ENCODE measurements around the gene SCAND1.
"Not testable (repeated sequence)": the region's sequence is repeated elsewhere in the genome, so short reads cannot be mapped to it uniquely, and the experiment has no call there.

The SCAND1 gene

DNA sequence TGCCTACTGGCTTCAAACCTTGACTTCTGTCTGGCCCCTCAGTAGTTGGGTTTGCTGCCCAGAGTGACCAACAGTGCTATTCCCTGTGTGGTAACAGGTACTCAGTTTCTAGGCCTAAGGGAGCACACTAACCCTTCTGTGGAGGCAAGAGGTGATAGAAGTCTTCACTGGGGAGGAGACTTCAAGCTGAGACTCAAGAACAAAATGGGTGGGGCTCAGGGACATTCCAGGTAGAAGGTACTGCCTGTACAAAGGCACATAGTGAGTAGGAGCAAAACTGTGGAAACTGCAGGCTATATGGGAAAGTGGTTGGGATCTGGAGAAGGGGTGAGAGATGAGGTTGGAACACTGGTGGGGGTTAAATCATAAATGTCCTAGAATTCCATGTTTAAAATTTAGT lies 2.3 kb upstream of the SCAND1 start:
- DNase-seq: no peak

DNA sequence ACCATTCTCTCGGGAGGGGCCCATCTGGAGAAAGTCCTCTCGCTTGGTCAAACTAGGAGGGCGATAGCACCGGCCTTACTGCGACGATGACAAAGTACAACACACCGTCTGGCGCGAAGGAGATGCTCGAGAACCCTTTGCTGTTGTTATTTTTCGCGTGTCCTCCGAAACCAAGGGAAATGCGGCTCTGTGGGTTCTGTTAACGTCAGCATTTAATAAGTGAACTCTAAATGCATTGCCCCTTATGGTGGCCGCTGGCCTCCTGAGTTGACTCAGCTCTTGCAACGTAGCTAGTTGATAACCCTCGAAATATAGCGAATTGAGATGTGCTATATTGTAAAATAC lies 577 bp upstream of the SCAND1 start:
- DNase-seq: peak in 1 of 14 donors; percentile 52

DNA sequence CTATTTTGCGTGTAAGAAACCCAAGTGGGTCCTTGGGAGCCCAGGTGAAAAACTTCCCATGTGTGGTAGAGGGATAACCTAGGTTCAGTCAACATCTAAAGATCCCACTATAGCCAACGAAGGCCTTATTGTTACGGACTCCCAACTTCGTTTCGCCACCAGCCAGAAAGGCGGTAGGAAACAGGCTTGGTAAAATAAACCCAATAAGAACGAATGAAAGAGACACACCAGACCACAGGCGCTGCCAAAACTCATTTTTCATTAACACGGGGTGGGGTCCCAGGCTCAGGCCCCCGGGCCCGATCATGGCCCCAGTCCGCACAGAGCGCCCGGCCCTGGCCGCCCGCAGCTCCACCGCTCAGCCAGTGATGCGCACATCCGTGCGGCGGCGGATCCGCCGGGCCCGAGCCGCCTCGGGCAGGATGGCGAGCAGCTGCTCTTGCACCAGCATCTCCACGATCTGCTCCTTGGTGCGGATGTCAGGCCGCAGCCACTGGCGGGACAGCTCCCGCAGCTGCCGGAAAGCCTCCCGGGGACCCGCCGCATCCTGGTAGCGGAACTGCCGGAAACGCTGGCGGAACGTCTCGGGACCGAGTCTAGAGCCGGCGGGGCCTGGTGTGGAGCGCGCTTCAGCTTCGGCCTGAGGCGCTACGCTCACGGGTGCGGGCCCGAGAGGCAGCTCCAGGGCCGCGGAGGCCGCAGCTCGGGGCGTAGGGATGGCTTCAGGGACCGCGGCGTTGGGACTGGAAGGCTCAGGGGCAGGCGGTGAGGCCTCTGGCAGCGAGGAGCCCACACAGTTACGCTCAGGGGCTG lies 709 bp downstream of the SCAND1 start:
- DNase-seq: peak in 2 of 14 donors; percentile 34 to 42

DNA sequence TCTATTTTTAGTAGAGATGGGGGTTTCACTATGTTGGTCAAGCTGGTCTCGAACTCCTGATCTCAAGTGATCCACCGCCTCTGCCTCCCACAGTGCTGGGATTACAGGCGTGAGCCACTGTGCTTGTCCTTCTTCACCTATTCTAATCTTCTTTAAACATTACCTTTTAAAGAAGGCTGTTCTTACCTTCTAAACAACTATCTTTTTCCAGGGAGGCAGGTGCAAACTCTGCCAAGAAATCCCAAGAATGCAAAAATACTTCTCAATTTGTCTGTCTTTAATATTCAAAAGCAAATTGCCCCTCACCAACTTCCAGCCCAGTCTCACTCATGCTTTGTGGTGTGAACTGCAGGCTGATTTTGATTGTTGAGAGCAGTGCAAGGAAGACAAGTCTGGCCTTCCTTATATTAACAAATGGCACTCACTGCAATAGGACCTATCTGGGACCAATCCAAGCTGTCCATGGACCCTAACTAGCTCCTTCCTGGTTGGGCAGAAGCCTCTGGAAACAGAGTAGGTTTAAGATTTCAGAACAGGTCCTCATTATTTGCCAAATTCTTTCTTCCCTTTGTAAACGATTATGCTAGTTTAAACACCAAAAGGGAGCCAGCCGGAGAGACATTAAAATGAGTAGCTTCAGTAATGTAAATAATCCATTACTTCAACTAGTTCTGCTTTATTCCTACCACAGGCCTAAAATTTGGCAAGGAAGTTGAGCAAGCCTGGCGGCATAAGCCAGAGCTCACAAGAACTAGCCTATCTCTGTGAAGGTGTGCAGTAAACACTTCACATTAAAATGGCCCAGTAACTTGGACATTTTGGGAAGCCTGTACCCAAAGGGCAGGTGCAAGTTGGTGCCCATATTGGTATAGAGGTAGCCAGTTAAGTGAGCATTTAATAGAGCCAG lies 1.6 kb downstream of the SCAND1 start:
- DNase-seq: no peak

DNA sequence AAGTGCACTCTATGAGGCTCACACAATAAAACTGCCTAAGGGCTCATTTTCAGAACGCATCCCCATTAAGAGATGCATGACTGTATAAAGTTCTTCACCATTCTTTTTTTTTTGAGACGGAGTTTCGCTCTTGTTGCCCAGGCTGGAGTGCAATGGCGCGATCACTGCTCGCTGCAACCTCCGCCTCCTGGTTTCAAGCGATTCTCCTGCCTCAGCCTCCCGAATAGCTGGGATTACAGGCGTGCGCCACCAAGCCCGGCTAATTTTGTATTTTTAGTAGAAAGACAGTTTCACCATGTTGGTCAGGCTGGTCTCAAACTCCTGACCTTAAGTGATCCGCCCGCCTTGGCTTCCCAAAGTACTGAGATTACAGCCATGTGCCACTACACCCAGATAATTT lies 2.2 kb downstream of the SCAND1 start:
- DNase-seq: not testable (repeated sequence)

DNA sequence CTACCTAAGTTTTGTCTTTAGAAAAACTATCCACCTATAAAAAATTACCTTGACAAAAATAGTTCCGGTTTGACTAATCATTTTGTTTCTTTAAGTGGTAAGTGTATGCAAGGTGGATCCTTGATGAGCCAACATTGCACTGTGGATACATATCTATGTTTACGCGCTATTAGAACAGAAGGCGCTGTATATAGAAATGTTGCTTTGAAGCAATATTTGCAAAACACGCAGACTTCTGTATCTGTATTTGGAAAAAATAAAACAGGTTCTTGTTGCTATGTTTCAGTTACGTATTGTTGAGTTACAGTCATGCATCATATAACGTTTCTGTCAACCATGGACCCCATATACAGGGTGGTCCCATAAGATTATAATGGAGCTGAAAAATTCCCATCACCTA lies 4.2 kb downstream of the SCAND1 start:
- no peak for DNase-seq

DNA sequence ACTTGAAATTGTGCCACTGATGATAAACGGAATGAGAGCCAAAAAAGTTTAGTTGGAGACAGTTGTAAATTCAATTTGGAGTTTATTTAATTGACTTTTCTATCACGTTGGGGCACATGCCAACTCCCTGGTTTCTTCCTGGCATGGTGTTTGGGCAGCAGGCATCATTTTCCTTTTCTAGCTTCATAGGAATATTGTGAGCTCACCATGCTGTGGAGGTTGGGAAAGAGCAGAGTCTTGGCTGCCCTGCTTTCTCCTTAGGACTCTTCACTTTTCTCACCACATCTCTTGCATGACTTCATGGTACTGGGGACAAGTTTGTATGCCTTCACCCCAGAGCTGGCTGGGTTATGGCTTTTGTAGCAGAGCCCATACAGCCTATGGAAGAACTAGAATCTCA lies 6.4 kb downstream of the SCAND1 start:
- DNase-seq: no peak

DNA sequence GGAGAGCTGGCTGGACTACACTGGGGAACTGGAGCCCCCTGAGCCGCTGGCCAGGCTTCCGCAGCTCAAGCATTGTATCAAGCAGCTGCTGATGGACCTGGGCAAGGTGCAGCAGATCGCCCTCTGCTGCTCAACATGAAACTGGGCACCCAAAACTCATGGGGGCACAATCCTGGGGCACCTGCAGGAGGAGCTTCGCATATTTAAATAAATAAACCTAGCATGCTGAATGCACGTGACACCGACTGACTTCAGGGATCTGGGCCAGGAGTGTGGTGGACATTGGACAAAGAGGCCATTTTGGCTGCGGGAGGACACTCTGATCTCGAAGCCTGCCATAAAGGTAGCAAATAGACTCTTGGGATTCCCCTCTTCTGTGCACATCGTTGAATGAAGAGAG lies 6.8 kb downstream of the SCAND1 start:
- DNase-seq: no peak

DNA sequence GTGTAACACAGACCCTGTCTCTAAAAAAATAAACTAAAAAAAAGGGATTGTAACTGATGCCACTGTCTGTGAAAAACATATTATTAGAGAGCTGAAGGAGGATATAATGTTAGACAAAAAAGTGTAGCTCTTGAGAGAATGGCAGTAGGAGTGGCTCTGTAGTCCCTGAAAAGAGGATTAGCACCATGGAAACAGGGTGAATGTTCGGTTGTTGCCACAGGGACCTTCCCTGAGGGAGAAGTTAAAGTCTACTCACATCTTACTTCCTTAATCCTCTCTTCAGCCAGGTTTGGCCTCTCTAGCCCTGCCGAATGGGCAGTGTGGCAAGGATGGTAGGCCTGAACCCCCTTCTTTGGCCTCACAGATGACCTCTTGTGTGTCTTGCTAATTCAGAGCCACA lies 12.1 kb downstream of the SCAND1 start:
- DNase-seq: no peak

DNA sequence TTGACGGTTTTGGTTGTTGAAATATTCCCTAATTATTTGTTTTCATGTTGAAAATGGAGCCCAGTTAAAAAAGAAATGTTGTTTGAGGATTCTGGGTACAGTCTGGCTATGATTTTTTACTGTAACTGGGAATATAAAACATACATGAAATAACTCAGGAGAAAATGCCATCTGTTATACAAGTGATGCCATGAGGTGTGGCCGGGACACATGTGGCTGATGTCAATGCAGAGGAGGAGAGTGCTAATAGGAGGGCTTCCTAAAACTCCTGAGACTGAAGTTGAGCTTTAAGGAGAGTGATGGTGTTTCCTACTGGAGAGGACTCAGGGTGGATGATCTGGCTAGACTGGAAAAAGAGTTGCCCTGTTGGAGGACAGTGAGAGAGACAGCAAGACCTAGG lies 12.7 kb downstream of the SCAND1 start:
- DNase-seq: no peak

DNA sequence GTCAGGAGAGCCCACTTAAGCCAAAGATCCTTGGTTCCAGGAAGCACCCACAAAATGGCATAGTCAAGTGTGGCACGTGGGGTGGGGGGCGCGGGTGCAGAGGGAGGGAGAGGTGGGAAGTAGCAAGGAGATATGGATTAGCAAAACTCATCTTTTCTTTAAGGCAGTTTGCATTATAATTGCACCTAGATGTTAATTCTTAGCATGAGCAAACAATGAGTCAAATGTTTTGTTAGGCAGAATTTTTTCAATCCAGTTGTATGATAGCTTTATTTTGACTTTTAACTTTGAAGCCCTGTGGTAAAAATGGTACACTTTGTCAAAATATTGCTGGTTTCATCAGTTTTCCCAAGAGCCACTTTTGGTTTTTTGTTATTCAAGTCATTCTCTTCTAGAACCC lies 15.0 kb downstream of the SCAND1 start:
- DNase-seq: no peak

DNA sequence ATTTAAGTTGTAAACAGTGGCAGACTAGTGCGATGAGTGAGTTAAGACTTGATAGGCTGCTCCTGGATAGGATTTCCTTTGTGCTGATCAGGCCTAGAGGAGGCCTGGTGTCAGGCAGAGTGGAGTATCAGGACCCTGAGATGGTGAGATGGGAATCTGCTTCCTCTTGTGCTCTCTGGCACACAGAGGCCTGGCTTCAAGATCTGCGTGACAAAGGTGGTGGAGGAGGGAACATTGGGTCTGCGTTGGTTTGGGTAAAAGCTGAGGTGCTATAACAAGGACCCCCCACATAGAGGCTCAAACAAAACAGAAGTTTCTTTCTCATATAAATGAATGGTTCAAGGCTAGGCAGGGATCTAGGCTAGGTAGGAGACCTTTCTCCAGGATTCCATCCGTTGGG lies 20.3 kb downstream of the SCAND1 start:
- no peak for DNase-seq

DNA sequence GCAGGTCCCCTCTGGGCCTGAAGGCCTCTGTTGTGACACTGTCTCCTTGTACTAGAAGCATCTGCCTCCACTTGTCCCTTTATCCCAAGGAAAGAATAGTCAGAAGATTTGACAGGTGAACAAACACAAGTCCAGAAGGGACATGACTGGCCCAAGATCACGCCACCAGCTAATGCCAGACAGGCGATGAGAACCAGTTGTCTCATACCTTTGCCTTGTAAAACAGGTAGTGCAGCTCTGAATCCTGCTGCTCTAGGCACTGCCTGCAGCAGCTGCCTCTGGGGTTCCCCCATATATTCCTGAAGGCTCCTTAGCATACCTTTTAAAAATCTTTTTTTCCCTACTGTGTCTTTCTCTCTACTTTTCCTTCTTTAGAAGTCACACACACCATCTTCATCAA lies 25.0 kb downstream of the SCAND1 start:
- DNase-seq: no peak

DNA sequence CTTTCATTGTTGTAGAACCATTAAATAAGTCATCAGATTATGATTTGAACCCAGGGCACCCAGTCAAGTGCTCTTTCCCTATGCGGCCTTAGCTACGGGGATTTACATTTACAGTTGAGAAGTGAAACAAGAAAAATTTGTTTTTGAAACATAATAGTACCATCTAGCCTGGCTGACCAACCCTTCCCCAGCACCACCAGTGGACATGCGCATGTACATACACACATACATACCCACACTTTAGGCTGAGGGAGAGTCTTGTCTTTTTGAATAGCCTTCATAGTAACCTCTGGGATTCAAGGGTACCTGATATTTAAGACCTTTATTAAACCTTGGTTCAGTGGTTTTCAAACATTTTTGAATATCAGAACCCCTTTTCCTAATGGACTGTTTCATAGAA lies 33.8 kb downstream of the SCAND1 start:
- no peak for DNase-seq

DNA sequence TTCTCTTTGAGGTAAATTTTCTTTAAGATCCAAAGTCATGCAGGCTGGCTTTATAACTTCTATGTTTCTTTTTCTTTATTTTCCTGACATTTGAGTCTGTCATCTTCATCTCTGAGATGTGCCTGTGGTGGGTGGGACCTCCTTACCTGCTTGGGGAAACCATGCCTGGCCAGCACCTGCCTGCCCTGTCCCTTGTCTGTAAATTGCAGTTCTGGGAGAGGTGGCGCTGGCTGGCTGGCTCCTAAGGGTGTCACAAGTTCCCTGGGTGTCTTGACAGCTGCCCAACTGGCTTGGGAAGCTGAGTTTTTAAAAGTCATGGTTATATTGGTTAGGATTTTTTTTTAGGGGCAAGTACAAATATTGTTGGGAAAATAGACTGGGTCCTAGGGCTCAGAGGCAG lies 36.3 kb downstream of the SCAND1 start:
- DNase-seq: no peak

DNA sequence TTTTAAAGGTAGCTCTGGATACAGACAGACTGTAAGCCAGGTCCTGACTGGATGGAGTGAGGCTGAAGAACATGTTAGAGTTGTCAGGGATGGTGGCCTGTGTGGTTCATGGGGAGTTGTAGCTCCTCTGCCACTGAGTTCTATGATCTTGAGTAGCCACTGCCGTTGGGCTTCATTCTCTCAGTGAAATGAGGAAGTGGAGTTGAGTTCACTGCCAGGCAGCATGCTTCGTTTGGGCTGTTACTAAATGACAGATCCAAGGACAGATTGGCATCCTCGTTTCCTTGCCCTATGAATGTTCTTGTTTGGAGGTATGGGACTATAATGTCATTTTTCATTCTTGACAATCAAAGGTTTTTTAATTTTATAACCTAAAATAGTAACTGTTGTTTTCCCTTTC lies 37.2 kb downstream of the SCAND1 start:
- DNase-seq: no peak

DNA sequence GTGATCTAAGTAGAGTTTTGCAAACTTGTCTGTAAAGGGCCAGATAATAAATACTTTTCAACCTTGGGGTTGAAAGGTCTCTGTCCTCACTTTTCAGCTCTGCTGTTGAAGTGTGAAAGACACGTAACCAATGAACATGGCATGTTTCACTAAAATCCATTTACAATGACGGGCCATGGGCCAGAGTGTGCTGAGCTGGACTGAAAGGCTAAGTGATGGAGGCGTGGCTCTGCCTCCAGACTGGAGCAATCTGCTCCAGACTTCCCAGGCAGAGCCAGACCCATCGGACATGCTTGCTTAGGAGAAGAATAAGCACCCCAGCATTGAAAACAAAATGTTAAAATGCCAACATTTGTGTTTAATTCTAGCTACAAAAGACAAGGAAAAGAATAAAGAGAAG lies 41.4 kb downstream of the SCAND1 start:
- no peak for DNase-seq

DNA sequence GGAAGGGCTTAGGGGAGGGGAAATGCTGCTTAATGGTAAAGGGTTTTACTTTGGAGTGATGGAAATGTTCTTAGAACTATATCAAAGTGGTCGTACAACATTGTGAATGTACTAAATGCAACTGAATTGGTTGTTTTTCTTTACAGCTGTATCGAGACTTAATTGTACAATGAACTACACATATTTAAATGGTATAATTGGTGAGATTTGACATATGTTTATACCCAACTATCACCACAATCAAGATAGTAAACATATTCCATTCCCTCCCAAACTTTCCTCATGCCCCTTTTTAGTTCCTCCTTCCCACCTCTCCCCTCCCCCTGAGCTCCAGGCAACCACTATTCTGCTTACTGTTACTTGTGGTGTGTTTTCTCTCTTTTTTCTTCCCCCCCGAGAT lies 44.0 kb downstream of the SCAND1 start:
- DNase-seq: no peak

DNA sequence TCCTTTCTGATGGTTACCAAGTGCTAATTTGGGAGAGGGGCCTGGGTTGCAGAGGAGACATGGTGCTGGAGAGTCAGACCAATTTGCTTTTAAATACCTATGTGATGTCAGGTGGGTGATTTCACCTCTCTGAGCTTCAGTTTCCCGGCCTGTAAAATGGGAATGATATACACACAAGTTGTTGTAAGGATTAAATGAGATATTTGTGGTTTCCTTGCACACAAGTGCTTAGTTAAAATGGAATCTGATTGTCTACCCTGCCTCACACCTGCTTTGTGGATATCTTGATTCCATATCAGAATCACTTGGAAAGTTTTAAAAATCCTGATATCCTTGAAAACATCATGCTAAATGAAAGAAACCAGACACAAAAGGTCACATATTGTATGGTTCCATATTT lies 44.5 kb downstream of the SCAND1 start:
- DNase-seq: no peak

DNA sequence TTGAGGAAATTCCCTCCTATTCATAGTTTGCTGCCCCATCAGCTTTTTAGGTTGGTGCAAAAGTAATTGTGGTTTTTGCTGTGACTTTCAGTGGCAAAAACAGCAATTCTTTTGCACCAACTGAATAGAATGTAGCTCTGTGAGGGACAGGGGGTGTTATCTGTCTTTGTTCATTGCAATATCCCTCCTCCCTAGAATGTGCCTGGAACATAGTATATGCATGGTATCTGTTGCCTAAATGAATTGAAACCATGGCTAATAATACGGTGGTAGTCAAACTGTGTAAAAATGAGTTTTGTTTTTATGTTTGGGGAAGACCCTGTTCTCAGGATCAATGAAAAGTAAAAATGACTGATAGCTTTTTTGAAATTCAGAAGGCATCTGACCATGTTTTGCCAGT lies 45.1 kb downstream of the SCAND1 start:
- no peak for DNase-seq

DNA sequence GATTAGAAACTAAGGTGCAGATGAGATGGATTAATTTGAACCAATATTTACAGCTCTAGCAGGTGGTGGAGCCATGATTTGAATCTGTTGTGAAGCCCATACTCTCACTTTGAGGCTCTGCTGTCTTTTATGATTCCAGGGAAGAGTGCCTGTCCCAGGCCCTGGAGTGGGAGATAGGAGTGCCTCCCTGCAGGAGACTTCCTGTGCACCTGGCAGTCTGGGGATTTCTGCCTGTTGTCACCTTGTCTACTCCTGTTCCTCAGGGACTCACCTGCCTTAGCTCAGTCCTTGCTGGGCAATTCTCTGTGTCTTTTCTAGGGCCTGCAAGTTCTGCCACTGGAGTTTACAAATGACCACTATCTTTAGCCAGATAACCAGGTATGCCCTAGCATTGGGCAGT lies 46.3 kb downstream of the SCAND1 start:
- no peak for DNase-seq

DNA sequence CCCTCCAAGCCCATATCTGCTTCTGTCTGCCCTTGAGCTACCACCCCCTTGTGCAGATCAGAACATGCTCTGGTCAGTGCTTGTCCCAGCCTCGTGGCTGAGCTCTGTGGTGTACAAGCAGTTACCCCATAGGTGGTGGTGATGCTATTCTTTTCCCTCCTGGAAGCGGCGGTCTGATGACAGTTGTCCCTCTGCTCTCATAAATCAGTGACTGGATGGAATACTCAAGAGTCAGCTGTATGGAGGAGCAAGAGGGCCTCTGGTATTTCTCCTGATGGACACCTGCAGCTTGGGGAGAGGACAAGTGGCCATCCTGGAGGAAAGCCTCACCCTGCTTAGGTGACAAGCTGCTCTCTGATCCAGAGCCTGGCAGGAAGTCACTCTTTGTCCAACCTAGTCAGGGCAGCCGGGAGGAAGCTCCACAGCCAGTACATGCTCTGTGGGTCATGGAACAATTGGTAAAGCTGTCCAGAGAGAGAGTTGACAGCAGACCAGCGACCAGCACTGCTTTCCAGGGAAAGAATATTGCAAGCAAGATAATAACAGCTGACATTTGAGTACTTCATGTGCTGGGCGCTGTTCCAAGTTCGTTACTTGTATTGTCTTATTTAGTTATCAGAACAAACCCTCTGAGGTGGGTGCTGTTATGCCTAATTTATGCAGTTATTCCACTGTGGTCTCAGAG lies 47.1 kb downstream of the SCAND1 start:
- DNase-seq: peak in 1 of 14 donors; percentile 7

DNA sequence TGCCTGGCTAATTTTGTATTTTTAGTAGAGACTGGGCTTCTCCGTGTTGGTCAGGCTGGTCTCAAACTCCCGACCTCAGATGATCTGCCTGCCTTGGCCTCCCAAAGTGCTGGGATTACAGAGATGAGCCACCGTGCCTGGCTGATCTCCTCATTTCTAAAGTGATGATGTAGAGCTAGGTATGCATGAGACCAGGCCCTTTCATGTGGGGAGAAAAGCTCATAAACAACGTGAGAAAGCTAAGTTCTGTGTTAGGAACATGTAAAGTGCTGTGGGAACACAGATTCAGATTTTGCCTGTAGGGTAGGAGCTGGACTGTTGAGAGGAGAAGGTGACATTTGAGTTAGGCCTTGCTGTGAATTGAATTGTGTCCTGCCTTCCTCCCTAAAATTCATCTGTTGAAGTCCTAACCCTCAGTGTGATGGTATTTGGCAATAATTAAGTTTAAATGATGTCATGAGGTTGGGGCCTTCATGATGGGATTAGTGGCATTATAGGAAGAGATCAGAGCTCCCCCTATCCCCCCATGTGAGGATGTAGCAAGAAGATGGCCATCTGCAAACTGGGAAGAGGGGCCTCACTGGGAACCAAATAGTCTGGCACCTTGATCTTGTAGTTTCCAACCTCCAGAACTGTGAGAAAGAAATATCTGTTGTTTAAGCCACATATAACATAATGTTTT lies 49.2 kb downstream of the SCAND1 start:
- no peak for DNase-seq

Data from C1 segment of cervical spinal cord (tissue), 14 donors.